IgD-negative memory B cell (primary cell): Measurements from ENCODE around the gene EMD. TPM values are rescaled to one million over a fixed set of nuclear protein-coding genes. Genes with fewer than 3 reads are reported as not detected.

ENCODE experiments used
- H3K27ac Mint-ChIP-seq, 3 donors: one replicate each; pipeline ENCODE4 v1.8.0; 2020 to 2022; ENCODE audit warnings: mild to moderate bottlenecking in 3 of 3, mixed read lengths in 3 of 3, moderate library complexity in 1 of 3
- H3K27me3 Mint-ChIP-seq: one replicate; pipeline ENCODE4 v1.8.0; 2021; ENCODE audit warnings: mixed read lengths
- H3K36me3 Mint-ChIP-seq: one replicate; pipeline ENCODE4 v1.8.0; 2020; ENCODE audit warnings: mild to moderate bottlenecking, mixed read lengths
- H3K4me1 Mint-ChIP-seq, 3 donors: one replicate each; pipeline ENCODE4 v1.8.0; 2020 to 2022; ENCODE audit warnings: mixed read lengths in 3 of 3, mild to moderate bottlenecking in 1 of 3
- H3K4me3 Mint-ChIP-seq, 4 donors: one replicate each; pipeline ENCODE4 v1.8.0; 2020 to 2022; ENCODE audit warnings: mild to moderate bottlenecking in 4 of 4, mixed read lengths in 4 of 4, moderate library complexity in 3 of 4
- H3K9me3 Mint-ChIP-seq, 3 donors: one replicate each; pipeline ENCODE4 v1.8.0; 2020 to 2021; ENCODE audit warnings: mixed read lengths in 3 of 3, mild to moderate bottlenecking in 1 of 3
- polyA plus RNA-seq: library from polyadenylated mRNA; unstranded; fragments of 300-500 nt; fragmentation: Illumina TruSeq; gene quantifications from one replicate; pipeline ENCODE4 v1.2.3, GENCODE V29; 2021

Gene EMD
- polyA plus RNA-seq, 1 donor from 2014 or later: 32.4 TPM

DNA sequence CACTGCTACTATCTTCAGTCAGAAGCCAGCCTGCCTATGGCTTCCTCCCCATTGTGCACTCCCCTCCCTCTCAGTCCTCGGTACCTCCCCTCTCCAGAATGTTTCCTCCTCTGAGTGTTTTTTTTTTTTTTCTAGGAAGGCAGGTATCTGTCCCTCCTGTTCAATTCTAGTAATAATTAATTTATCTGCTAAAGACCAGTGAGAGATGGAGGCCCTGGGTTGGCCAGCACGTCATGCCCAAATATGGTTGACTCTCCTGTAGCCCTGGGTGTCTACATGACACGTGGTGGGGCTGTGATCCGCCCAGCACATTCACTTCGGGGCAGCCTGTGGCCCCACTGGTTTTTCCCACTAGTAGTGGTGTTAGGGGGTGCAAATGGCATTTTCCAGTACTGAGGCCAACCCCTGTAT is 6.5 kb upstream of the EMD start:
- H3K27ac Mint-ChIP-seq: peak overlapping the region; percentile 44 to 99 (median 93)
- no peaks in the 10 kb centered on the region for H3K27me3 Mint-ChIP-seq
- no peaks in the 10 kb centered on the region for H3K36me3 Mint-ChIP-seq
- H3K4me1 Mint-ChIP-seq: peaks cover 10 to 15% (median 12%) of the 10 kb centered on the region in 3 donors
- H3K4me3 Mint-ChIP-seq: peak overlapping the region; percentile 72 to 93 (median 86)
- peaks cover 0 to 2% (median 0%) of the 10 kb centered on the region in 3 donors for H3K9me3 Mint-ChIP-seq

DNA sequence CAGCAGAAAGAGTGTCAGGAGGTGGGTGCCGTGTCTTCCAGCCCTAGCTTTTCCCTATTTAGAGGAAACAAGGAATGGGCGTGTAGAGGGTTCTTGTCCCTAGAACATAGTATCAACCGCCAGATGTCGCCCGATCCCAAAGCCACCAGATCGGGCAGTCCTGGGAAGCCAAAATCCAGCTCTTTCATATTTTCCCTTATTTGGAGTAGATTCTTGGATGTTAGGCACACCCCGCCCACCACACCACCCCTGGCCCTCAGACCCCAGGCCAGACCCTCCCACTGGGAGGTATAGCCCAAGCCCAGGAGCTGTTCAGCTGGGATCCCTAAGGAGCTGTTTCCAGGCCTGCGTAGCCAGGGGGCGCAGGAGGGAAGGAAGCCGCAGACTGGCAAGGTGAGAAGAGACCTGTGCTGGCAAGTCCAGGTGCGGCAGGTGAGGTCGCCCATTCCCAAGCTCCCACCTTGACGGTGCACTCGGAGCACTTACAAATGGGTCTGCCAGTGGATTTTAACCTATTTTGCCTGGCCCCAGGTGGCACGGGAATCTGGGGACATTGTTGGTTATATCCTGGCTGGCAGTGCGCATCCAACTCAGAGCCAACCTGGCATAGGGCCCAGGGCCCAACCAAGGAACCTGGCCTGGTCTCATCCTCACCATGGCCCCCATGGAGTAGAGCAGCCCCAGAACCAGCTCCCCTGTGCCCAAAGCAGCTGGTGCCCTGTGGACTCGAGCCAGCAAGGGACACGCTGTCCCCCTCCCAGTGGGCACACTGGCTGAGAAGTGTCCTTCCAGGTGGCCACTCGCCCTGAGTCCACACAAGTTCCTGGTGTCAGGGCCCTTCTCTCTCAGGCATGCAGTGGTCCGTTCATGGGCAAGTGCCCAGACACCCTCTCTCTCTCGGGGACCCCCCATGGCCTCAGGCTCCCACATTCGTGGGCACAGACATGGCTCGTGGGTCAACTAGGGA is 5.5 kb upstream of the EMD start:
- peak overlapping the region; percentile 52 to 93 (median 82) for H3K4me3 Mint-ChIP-seq
- peaks cover 9 to 11% (median 11%) of the 10 kb centered on the region in 3 donors for H3K4me1 Mint-ChIP-seq
- H3K36me3 Mint-ChIP-seq: no peaks in the 10 kb centered on the region
- H3K27me3 Mint-ChIP-seq: no peaks in the 10 kb centered on the region
- peaks cover 0 to 2% (median 0%) of the 10 kb centered on the region in 3 donors for H3K9me3 Mint-ChIP-seq
- peak overlapping the region; percentile 39 to 99 (median 44) for H3K27ac Mint-ChIP-seq

DNA sequence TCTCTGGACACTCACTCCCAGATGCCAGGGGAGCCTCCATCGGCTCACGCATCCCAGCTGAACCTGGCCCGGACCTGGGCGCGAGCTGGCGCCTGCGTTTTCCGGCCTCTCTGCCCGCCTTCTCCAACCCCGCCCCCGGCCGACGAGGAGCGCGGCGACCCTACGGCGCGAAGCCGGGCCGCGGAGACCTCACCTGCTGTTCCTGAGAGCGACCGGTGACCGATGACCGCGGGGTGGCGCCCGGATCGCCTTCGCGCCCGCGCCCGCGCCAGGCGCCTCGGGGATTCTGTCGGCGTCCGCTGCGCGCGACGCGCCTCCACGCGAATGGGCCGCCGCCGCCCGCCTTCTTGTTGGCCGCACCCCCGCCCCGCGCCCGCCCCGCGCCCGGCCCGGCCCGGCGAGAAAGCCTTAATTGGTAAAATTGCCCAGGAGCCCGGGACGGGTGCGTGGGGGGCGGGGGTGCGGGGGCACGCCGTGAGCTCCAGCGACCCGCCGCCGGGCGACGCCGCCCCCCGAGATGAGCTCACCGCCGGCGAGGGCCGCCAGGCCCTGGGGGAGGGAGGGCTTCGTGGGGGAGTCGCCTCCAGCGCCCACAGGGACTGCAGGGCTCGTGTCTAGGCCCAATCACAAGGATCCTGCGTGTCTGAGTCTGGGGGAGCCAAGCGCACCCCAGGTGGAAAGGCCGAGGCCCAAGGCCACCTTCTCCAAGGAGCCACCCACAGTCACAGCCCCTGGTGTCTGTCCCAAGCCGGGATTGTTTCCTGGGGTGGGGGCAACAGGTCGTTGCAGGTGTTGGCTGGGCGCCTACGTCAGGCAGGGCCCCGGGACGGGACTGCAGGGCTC is 4.6 kb upstream of the EMD start, which contains the start of gene FLNA:
TSS of gene FLNA (minus strand) at position 322 of the 843 bp plus-strand sequence. CDS start 3,389 bp downstream, outside the sequence.
- Mint-ChIP-seq H3K4me1 (peaks cover 9 to 14% (median 11%) of the 10 kb centered on the region in 3 donors), H3K9me3 (peaks cover 0 to 2% (median 0%) of the 10 kb centered on the region in 3 donors), H3K4me3 (peak within 1 kb of the TSS; percentile 52 to 93 (median 82)), H3K27me3 (no peaks in the 10 kb centered on the region), H3K36me3 (no peaks in the 10 kb centered on the region), H3K27ac (peak within 1 kb of the TSS; percentile 39 to 99 (median 44))

DNA sequence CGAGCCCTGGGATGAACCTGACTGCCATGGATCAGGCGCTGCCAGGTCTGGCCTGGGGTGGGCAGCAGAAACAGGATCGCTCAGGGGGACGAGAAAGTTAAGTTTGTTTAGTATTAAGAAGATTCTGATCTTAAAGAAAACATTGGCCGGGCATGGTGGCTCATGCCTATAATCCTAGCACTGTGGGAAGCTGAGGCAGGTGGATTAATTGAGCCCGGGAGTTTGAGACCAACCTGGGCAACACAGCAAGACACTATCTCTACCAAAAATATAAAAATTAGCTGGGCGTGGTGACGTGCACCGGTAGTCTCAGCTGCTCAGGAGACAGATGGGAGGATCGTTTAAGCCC is 4.0 kb upstream of the EMD start:
- Mint-ChIP-seq H3K27ac (peak overlapping the region in 1 of 3 donors; percentile 21), H3K4me3 (peak overlapping the region; percentile 9 to 69 (median 33)), H3K4me1 (peaks cover 5 to 14% (median 11%) of the 10 kb centered on the region in 3 donors), H3K9me3 (peaks cover 0 to 2% (median 0%) of the 10 kb centered on the region in 3 donors), H3K36me3 (peaks cover 2% of the 10 kb centered on the region), H3K27me3 (no peaks in the 10 kb centered on the region)

DNA sequence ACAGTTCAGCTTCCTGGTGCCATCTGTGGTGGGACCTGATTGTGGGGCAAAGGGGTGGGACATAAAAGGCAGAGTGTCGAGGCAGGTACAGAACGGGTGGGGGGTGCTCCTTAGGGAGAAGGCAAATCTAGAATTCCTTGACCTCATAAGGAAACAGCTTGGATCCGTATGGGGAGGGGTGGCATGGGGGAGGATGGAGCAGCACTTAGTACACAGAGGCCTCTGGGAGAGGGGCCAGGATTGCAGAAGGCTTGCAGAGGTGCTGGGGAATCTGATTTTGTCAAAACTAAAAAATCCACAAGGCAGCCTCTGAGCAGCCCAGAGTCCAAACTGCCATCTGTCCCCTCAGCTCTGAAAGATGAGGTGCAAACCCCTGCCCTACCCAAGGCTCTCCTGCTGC is 2.3 kb upstream of the EMD start:
- H3K36me3 Mint-ChIP-seq: peaks cover 2% of the 10 kb centered on the region
- H3K9me3 Mint-ChIP-seq: peaks cover 0 to 2% (median 0%) of the 10 kb centered on the region in 3 donors
- H3K4me1 Mint-ChIP-seq: peaks cover 9 to 16% (median 14%) of the 10 kb centered on the region in 3 donors
- H3K4me3 Mint-ChIP-seq: peak overlapping the region in 2 of 4 donors; percentile 52 to 56
- no peaks in the 10 kb centered on the region for H3K27me3 Mint-ChIP-seq
- peak overlapping the region in 1 of 3 donors; percentile 98 for H3K27ac Mint-ChIP-seq

DNA sequence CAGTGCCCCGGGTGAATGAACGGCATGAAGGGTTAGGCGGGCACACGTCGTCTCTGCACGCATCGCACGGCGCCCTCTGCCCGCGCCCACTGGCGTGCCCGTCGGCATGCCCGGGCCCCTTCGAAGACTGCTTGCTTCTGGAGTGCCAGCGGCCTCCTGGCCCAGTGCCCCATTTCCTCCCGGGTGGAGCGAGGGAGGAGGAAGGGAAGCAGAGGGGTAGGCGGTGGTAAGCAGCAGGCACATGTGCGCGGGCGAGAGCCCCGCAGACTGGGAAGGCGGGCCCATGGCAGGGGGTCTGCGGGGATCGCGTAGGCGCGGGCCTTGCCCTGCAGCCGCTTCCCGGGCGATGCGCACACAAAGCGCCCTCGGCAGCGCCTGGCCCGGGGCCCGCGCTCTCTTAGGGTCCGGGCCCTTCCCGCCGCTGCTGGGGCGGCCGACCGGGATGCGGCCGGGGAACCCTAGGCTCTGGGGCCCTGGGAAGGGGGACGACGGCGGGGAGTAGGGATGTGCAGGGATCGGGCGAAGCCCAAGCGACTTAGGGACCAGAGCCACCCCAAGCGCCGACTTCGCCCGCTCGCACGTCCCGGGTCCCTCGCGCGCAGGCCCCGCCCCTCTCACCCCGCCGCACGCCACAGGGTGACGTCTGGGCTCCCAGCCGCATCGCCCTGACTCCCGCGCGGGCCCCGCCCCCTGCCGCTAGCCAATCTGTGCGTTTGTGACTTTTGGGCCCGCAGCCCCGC is 866 bp upstream of the EMD start:
- peak overlapping the region; percentile 54 to 91 (median 86) for H3K4me3 Mint-ChIP-seq
- peaks cover 0 to 2% (median 0%) of the 10 kb centered on the region in 3 donors for H3K9me3 Mint-ChIP-seq
- peaks cover 2% of the 10 kb centered on the region for H3K36me3 Mint-ChIP-seq
- H3K4me1 Mint-ChIP-seq: peaks cover 5 to 12% (median 7%) of the 10 kb centered on the region in 3 donors
- peak overlapping the region; percentile 74 to 98 (median 90) for H3K27ac Mint-ChIP-seq
- no peaks in the 10 kb centered on the region for H3K27me3 Mint-ChIP-seq

DNA sequence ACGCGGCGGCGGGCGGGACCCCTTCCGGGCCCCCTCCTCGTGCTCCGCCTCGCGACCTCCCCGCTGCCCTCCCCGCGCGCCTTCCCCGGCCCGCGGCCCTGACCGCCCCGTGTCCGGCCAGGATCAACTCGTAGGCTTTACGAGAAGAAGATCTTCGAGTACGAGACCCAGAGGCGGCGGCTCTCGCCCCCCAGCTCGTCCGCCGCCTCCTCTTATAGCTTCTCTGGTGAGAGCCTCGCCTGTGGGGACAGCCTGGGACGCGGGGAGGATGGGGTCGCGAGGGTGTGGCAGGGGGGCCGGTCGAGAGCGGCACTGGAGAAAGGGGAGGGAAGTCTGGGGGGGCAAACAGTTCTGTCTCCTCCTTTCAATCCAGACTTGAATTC is 465 bp downstream of the EMD start:
- Mint-ChIP-seq H3K27me3 (no peaks in the 10 kb centered on the region), H3K4me3 (peak overlapping the region; percentile 82 to 91 (median 90)), H3K27ac (peak overlapping the region; percentile 93 to 98 (median 96)), H3K4me1 (peaks cover 4 to 9% (median 5%) of the 10 kb centered on the region in 3 donors), H3K36me3 (peaks cover 2% of the 10 kb centered on the region), H3K9me3 (peaks cover 0 to 2% (median 0%) of the 10 kb centered on the region in 3 donors)

DNA sequence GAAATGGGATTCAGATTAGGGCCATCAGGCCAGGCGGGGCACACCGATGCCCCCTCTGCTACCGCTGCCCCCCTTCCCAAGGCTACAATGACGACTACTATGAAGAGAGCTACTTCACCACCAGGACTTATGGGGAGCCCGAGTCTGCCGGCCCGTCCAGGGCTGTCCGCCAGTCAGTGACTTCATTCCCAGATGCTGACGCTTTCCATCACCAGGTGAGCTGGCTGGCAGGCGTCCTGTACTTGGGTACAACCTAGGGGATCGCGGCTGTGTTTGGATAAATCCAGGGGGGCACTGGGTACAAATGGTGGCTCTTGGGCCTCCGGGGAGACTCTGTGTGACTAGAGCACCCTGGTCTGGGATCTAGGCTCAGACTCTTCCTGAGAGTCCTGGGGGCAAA is 1.1 kb downstream of the EMD start:
- Mint-ChIP-seq H3K27me3 (no peaks in the 10 kb centered on the region), H3K9me3 (peaks cover 0 to 2% (median 0%) of the 10 kb centered on the region in 3 donors), H3K27ac (peak overlapping the region; percentile 93 to 98 (median 96)), H3K4me1 (peaks cover 5 to 9% (median 8%) of the 10 kb centered on the region in 3 donors), H3K4me3 (peak overlapping the region; percentile 82 to 91 (median 90)), H3K36me3 (peaks cover 2% of the 10 kb centered on the region)

DNA sequence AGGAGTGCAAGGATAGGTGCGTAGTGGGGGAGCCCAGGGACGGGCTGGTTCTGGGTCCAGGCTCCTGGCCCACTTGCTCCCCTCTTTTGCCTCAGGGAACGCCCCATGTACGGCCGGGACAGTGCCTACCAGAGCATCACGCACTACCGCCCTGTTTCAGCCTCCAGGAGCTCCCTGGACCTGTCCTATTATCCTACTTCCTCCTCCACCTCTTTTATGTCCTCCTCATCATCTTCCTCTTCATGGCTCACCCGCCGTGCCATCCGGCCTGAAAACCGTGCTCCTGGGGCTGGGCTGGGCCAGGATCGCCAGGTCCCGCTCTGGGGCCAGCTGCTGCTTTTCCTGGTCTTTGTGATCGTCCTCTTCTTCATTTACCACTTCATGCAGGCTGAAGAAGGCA is 1.7 kb downstream of the EMD start:
- peaks cover 0 to 2% (median 0%) of the 10 kb centered on the region in 3 donors for H3K9me3 Mint-ChIP-seq

DNA sequence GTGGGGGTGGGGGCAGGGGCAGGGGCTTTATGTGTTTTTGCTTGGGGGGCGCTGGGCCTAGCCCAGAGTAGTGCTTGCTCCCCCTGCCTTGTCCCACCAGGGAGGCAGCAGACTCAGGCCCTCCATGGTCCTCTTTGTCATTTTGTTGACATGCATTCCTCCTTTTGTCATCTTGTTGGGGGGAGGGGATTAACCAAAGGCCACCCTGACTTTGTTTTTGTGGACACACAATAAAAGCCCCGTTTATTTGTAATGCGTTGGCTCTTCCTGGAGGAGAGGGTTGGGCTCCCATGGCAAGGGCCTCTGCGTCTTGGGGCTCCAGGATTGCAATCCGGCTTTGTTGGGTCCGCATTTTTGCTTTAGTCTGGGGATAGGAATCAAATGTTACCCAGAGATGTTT is 2.2 kb downstream of the EMD start:
- H3K27me3 Mint-ChIP-seq: no peaks in the 10 kb centered on the region
- H3K36me3 Mint-ChIP-seq: peaks cover 2% of the 10 kb centered on the region
- peak overlapping the region in 2 of 4 donors; percentile 57 to 91 for H3K4me3 Mint-ChIP-seq

More for the DNA sequence above, 1.7 kb downstream of the EMD start:
- H3K27ac Mint-ChIP-seq: peak overlapping the region; percentile 93 to 98 (median 96)
- peaks cover 2% of the 10 kb centered on the region for H3K36me3 Mint-ChIP-seq
- H3K27me3 Mint-ChIP-seq: no peaks in the 10 kb centered on the region
- H3K4me1 Mint-ChIP-seq: peaks cover 5 to 9% (median 8%) of the 10 kb centered on the region in 3 donors
- peak overlapping the region; percentile 74 to 91 (median 86) for H3K4me3 Mint-ChIP-seq

DNA sequence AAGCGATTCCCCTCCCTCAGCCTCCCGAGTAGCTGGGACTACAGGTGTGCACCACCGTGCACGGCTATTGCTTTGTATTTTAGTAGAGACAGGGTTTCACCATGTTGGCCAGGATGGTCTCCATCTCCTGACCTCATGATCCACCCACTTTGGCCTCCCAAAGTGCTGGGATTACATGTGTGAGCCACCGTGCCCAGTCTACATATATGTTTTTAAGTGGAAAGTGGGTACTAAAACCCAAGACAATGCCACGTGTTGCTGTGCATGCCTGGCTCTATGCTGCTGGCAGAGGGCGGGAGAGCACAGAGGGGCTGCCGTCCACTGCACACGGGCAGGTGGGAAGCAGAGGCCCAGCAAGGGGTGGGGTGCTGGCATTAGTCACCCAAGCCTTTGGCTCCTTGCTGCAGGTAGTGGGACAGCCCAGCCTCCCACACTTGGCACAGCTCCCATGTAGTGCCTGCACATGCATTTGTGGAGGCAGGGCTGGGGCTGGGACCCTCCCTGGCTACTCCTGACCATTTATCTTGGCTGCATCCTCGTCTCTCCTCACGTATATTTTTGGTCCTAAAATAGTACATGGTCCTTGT is 3.5 kb downstream of the EMD start:
- Mint-ChIP-seq H3K27ac (peak overlapping the region in 1 of 3 donors; percentile 98), H3K4me3 (peak overlapping the region in 2 of 4 donors; percentile 13 to 67), H3K9me3 (no peaks in the 10 kb centered on the region), H3K27me3 (no peaks in the 10 kb centered on the region), H3K36me3 (peaks cover 2% of the 10 kb centered on the region), H3K4me1 (peaks cover 5 to 9% (median 8%) of the 10 kb centered on the region in 3 donors)

More for the DNA sequence above, 2.2 kb downstream of the EMD start:
- Mint-ChIP-seq H3K9me3 (peaks cover 0 to 2% (median 0%) of the 10 kb centered on the region in 3 donors), H3K4me1 (peaks cover 5 to 9% (median 8%) of the 10 kb centered on the region in 3 donors), H3K27ac (peak overlapping the region in 2 of 3 donors; percentile 96 to 98)

DNA sequence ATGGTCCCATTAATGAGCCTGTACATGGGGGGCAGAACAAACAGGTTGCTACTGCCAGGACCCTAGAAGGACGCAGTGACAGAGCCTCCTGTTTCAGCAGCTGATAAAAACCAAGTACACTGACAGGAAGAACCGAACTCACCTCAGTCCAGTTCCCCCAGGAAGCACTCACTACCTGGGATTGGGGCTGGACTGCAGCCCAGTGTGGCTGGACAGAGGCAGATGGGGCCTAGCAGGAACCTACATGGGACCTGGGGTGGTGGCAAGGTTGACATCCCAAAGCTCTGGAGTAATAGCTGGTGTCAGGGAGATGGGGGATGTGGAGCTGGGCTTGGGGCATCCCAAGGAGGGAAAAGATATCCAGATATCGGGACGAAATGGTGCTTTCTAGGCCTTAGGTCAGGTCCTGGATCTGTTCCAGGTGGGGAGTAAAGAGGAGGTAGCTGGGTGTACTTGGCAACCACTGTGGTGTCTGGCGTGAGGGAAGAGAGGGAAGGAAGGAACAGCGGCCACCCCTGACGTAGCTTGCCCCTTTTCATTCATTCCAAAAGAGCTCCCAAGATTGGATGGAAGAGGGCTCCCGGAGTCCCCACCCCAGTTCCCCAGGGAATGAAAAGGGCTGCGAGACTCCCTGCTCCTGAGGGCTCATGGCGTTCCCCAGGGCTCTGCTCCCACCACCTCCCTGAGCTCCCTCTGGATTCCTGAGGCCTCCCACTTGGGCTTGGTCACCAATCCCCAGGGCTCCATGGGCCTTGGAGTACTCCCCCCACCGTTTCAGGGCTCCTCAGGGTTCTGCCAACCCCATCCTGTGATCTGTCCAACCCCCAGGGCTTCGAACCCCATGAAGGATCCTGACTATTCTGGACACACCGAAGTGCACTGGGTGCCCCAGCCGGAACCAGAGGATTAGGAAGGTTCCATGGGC is 4.5 kb downstream of the EMD start:
- H3K27me3 Mint-ChIP-seq: no peaks in the 10 kb centered on the region
- peaks cover 5 to 7% (median 6%) of the 10 kb centered on the region in 3 donors for H3K4me1 Mint-ChIP-seq
- H3K4me3 Mint-ChIP-seq: peak overlapping the region in 2 of 4 donors; percentile 45 to 47
- H3K9me3 Mint-ChIP-seq: no peaks in the 10 kb centered on the region
- peaks cover 2% of the 10 kb centered on the region for H3K36me3 Mint-ChIP-seq
- H3K27ac Mint-ChIP-seq: peak overlapping the region in 1 of 3 donors; percentile 87
